HEK293 (cell line): ENCODE measurements around the gene CEP44.

ENCODE experiments used
- BCL11A ChIP-seq: fragments of 450-650 bp; formaldehyde crosslinking; IDR thresholded peaks from 2 replicates; pipeline ENCODE4 v1.5.1; 2016; ENCODE audit warnings: low read depth, missing biosample characterization, missing genetic modification characterization
- ELK4 ChIP-seq: IDR thresholded peaks from 2 replicates; pipeline ENCODE4 v1.6.1; 2011; ENCODE audit warnings: mild to moderate bottlenecking, low read depth, low read length, borderline replicate concordance
- GLI4 ChIP-seq: fragments of 450-650 bp; formaldehyde crosslinking; IDR thresholded peaks from 2 replicates; pipeline ENCODE4 v1.5.1; 2016; ENCODE audit warnings: missing biosample characterization, missing genetic modification characterization
- KLF9 ChIP-seq: fragments of 450-650 bp; formaldehyde crosslinking; IDR thresholded peaks from 2 replicates; pipeline ENCODE4 v1.5.1; 2016; ENCODE audit warnings: missing biosample characterization, missing genetic modification characterization, low read depth
- ZBTB1 ChIP-seq: fragments of 450-650 bp; formaldehyde crosslinking; IDR thresholded peaks from 2 replicates; pipeline ENCODE4 v1.5.1; 2016; ENCODE audit warnings: missing biosample characterization, missing genetic modification characterization
- ZBTB48 ChIP-seq: fragments of 450-650 bp; formaldehyde crosslinking; IDR thresholded peaks from 2 replicates; pipeline ENCODE4 v1.5.1; 2016; ENCODE audit warnings: missing biosample characterization, missing genetic modification characterization
- ZFP41 ChIP-seq: fragments of 450-650 bp; formaldehyde crosslinking; IDR thresholded peaks from 2 replicates; pipeline ENCODE4 v1.5.1; 2016; ENCODE audit warnings: missing biosample characterization, missing genetic modification characterization, borderline replicate concordance
- ZNF138 ChIP-seq: fragments of 450-650 bp; formaldehyde crosslinking; IDR thresholded peaks from 2 replicates; pipeline ENCODE4 v1.5.1; 2016; ENCODE audit warnings: missing biosample characterization, missing genetic modification characterization, borderline replicate concordance
- ZNF18 ChIP-seq: fragments of 450-650 bp; formaldehyde crosslinking; IDR thresholded peaks from 2 replicates; pipeline ENCODE4 v1.5.1; 2016; ENCODE audit warnings: missing biosample characterization, missing genetic modification characterization
- ZNF19 ChIP-seq: fragments of 450-650 bp; formaldehyde crosslinking; IDR thresholded peaks from 2 replicates; pipeline ENCODE4; 2016; ENCODE audit warnings: missing biosample characterization, missing genetic modification characterization, low read depth
- ZNF2 ChIP-seq: fragments of 450-650 bp; formaldehyde crosslinking; IDR thresholded peaks from 2 replicates; pipeline ENCODE4 v1.5.1; 2016; ENCODE audit warnings: missing biosample characterization, missing genetic modification characterization
- ZNF221 ChIP-seq: fragments of 450-650 bp; formaldehyde crosslinking; IDR thresholded peaks from 2 replicates; pipeline ENCODE4 v1.5.1; 2017; ENCODE audit warnings: missing biosample characterization, missing genetic modification characterization, borderline replicate concordance
- ZNF280D ChIP-seq: fragments of 450-650 bp; formaldehyde crosslinking; IDR thresholded peaks from 2 replicates; pipeline ENCODE4 v1.5.1; 2016; ENCODE audit warnings: missing biosample characterization, missing genetic modification characterization
- ZNF341 ChIP-seq: fragments of 450-650 bp; formaldehyde crosslinking; IDR thresholded peaks from 2 replicates; pipeline ENCODE4; 2016; ENCODE audit warnings: low read depth, missing biosample characterization, missing genetic modification characterization
- ZNF350 ChIP-seq: fragments of 450-650 bp; formaldehyde crosslinking; IDR thresholded peaks from 2 replicates; pipeline ENCODE4 v1.5.0; 2017; ENCODE audit warnings: missing biosample characterization, mild to moderate bottlenecking, missing genetic modification characterization
- ZNF37A ChIP-seq: fragments of 450-650 bp; IDR thresholded peaks from 2 replicates; pipeline ENCODE4 v1.5.1; 2018; ENCODE audit warnings: missing biosample characterization, missing genetic modification characterization
- ZNF398 ChIP-seq: fragments of 450-650 bp; formaldehyde crosslinking; IDR thresholded peaks from 2 replicates; pipeline ENCODE4 v1.5.1; 2017; ENCODE audit warnings: missing biosample characterization, missing genetic modification characterization
- ZNF48 ChIP-seq: fragments of 450-650 bp; formaldehyde crosslinking; IDR thresholded peaks from 2 replicates; pipeline ENCODE4 v1.5.1; 2016; ENCODE audit warnings: missing biosample characterization, missing genetic modification characterization
- ZNF514 ChIP-seq: fragments of 450-650 bp; formaldehyde crosslinking; IDR thresholded peaks from 2 replicates; pipeline ENCODE4 v1.5.1; 2016; ENCODE audit warnings: missing biosample characterization, missing genetic modification characterization
- ZNF529 ChIP-seq: fragments of 450-650 bp; formaldehyde crosslinking; IDR thresholded peaks from 2 replicates; pipeline ENCODE4 v1.5.1; 2017; ENCODE audit warnings: missing genetic modification characterization, missing biosample characterization; ENCODE audit not compliant: insufficient replicate concordance
- ZNF791 ChIP-seq: fragments of 450-650 bp; formaldehyde crosslinking; IDR thresholded peaks from 2 replicates; pipeline ENCODE4 v1.5.1; 2016; ENCODE audit warnings: missing biosample characterization, missing genetic modification characterization
- TF ChIP-seq, protein P1 (sequence below): fragments of 450-650 bp; formaldehyde crosslinking; IDR thresholded peaks from 2 replicates; pipeline ENCODE4 v1.5.1; 2016; ENCODE audit warnings: missing biosample characterization, missing genetic modification characterization
- TF ChIP-seq, protein P2 (sequence below): fragments of 450-650 bp; formaldehyde crosslinking; IDR thresholded peaks from 2 replicates; pipeline ENCODE4 v1.5.1; 2016; ENCODE audit warnings: missing biosample characterization, missing genetic modification characterization
- TF ChIP-seq, protein P3 (sequence below): fragments of 450-650 bp; formaldehyde crosslinking; IDR thresholded peaks from 2 replicates; pipeline ENCODE4 v1.5.1; 2016; ENCODE audit warnings: missing biosample characterization, missing genetic modification characterization

CEP44 gene

DNA sequence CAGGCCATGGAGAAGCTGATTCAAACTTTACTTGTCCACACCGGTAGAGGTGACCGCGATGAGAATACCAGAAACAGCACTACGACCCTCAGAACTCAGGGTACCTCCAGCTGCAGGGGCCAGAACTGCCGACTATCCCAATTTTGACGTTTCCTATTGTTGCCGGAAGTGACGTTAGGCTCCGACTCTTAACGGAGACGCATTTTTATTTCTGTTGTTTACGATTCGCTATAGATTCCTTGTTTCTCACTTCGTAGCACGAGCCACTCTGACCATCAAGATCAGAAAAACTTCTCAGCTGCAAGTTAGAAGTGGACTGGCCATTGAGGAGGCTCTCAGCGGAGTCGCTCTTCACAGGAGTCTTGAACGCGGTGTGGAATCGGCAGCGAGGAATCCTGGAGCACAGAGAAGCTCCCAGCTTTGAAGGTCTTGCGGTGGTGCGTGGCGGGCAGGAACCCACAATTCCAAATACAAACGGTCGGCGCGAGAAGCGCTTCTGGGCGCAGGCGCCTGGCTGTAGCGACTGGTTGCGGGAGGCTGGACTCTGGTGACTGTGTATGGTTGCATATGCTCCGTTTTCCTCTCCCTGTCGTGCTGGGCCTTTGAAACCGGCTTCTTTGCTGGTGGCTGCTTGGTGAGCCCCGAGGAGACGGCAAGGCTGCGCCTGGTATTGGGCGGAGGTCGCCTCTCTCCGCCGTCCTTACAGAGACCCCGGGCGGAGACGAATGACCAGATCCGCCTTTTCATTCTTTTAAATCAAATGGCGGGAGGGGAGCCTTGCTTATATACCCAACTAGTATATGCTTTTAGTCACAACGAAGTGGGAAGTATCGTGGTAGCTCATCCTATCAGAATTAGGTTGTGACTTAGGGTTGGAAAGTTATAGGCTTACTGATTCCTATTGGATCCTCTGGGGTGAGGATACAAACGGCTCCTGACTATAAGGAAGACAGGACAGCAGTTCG, at the start of gene CEP44, which contains the start of gene FBXO8 (continued):
- TF ChIP-seq, protein P1, sequence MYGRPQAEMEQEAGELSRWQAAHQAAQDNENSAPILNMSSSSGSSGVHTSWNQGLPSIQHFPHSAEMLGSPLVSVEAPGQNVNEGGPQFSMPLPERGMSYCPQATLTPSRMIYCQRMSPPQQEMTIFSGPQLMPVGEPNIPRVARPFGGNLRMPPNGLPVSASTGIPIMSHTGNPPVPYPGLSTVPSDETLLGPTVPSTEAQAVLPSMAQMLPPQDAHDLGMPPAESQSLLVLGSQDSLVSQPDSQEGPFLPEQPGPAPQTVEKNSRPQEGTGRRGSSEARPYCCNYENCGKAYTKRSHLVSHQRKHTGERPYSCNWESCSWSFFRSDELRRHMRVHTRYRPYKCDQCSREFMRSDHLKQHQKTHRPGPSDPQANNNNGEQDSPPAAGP (tag by site-specific recombination): peak; percentile 67; the same call in 1 of the 2 replicates
- TF ChIP-seq ZNF138 (tag by site-specific recombination) (no peak), ZNF37A (tag by site-specific recombination) (no peak), BCL11A (tag by site-specific recombination) (no peak), ZNF341 (tag by site-specific recombination) (no peak), ZNF48 (tag by site-specific recombination) (no peak), ZBTB1 (tag by site-specific recombination) (peak; percentile 81; the same call in 1 of the 2 replicates), ZFP41 (tag by site-specific recombination) (no peak), ZNF2 (peak; percentile 80), KLF9 (tag by site-specific recombination) (no peak), ZBTB48 (peak; percentile 62; the same call in 1 of the 2 replicates), ZNF398 (tag by site-specific recombination) (no peak), GLI4 (tag by site-specific recombination) (no peak), ZNF529 (no peak), ELK4 (no peak), ZNF280D (no peak), ZNF791 (tag by site-specific recombination) (no peak), ZNF221 (no peak), ZNF19 (tag by site-specific recombination) (no peak), ZNF514 (tag by site-specific recombination) (no peak), ZNF350 (tag by site-specific recombination) (peak; percentile 92), ZNF18 (no peak)
- TF ChIP-seq, protein P2, sequence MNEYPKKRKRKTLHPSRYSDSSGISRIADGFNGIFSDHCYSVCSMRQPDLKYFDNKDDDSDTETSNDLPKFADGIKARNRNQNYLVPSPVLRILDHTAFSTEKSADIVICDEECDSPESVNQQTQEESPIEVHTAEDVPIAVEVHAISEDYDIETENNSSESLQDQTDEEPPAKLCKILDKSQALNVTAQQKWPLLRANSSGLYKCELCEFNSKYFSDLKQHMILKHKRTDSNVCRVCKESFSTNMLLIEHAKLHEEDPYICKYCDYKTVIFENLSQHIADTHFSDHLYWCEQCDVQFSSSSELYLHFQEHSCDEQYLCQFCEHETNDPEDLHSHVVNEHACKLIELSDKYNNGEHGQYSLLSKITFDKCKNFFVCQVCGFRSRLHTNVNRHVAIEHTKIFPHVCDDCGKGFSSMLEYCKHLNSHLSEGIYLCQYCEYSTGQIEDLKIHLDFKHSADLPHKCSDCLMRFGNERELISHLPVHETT (tag by site-specific recombination): peak; percentile 86
- TF ChIP-seq, protein P3, sequence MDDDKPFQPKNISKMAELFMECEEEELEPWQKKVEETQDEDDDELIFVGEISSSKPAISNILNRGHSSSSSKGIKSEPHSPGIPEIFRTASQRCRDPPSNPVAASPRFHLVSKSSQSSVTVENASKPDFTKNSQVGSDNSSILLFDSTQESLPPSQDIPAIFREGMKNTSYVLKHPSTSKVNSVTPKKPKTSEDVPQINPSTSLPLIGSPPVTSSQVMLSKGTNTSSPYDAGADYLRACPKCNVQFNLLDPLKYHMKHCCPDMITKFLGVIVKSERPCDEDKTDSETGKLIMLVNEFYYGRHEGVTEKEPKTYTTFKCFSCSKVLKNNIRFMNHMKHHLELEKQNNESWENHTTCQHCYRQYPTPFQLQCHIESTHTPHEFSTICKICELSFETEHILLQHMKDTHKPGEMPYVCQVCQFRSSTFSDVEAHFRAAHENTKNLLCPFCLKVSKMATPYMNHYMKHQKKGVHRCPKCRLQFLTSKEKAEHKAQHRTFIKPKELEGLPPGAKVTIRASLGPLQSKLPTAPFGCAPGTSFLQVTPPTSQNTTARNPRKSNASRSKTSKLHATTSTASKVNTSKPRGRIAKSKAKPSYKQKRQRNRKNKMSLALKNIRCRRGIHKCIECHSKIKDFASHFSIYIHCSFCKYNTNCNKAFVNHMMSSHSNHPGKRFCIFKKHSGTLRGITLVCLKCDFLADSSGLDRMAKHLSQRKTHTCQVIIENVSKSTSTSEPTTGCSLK: no peak
